KBM-7 (cell line): Measurements from ENCODE around the gene CIB4.

ENCODE experiments used
- DNase-seq: peaks from one replicate; pipeline ENCODE4 v3.0.0-alpha.2; 2015
- in situ Hi-C: fragments of 300-500 bp; cut with MboI; formaldehyde crosslinking; loops from 2 replicates; pipeline ENCODE4 v1.14.3; 2020; ENCODE audit warnings: low sequenced_read_pairs, low pct_unique_long_range_greater_than_20kb, mixed read lengths

CIB4 gene

GRCh38 chr2:26540961-26541360 lies 100.2 kb downstream of the CIB4 start:
- in situ Hi-C loops = no loop called here

GRCh38 chr2:26540306-26540705 lies 100.9 kb downstream of the CIB4 start:
- in situ Hi-C loops = no loop called here
- no peak for DNase-seq

More at GRCh38 chr2:26540961-26541360, 100.2 kb downstream of the CIB4 start:
- DNase-seq = no peak

- no peak for DNase-seq
- in situ Hi-C loops = no loop called here
Observed at GRCh38 chr2:26537826-26538475, 103.2 kb downstream of the CIB4 start.

- DNase-seq = no peak
- in situ Hi-C loops = no loop called here
Observed at GRCh38 chr2:26537069-26537825, 103.9 kb downstream of the CIB4 start.

GRCh38 chr2:26536371-26537068 lies 104.6 kb downstream of the CIB4 start:
- in situ Hi-C loops = no loop called here
- DNase-seq = no peak

GRCh38 chr2:26535663-26536275 lies 105.4 kb downstream of the CIB4 start:
- in situ Hi-C loops = no loop called here
- DNase-seq = no peak

GRCh38 chr2:26534865-26535662 lies 106.1 kb downstream of the CIB4 start:
- DNase-seq = no peak
- in situ Hi-C loops = no loop called here

- in situ Hi-C loops = no loop called here
Observed at GRCh38 chr2:26534098-26534864, 106.9 kb downstream of the CIB4 start.

GRCh38 chr2:26533661-26534060 lies 107.5 kb downstream of the CIB4 start:
- in situ Hi-C loops = no loop called here

More at GRCh38 chr2:26534098-26534864, 106.9 kb downstream of the CIB4 start:
- no peak for DNase-seq

GRCh38 chr2:26532301-26533250 lies 108.6 kb downstream of the CIB4 start:
- DNase-seq = no peak
- in situ Hi-C loops = no loop called here

More at GRCh38 chr2:26533661-26534060, 107.5 kb downstream of the CIB4 start:
- no peak for DNase-seq
